Ovary (tissue), 9 donors: ENCODE results near the gene DESI2. TPM values are rescaled to one million over a fixed set of nuclear protein-coding genes. Genes with fewer than 3 reads are reported as not detected.

Experiments
- DNase-seq, 5 donors: peaks; one replicate each; pipeline ENCODE4 v3.0.0-alpha.2; 2019 to 2020
- H3K27ac ChIP-seq, 2 donors: fragments of 200-600 bp; one replicate each; pipeline versions ENCODE4 v1.5.1 to v1.8.0; 2019 to 2022
- H3K27me3 ChIP-seq: fragments of 200-600 bp; one replicate; pipeline ENCODE4 v1.8.0; 2022
- H3K36me3 ChIP-seq: fragments of 200-600 bp; sonication (generic); one replicate; pipeline ENCODE4 v1.5.1; 2019
- H3K4me1 ChIP-seq: one replicate; pipeline ENCODE4 v1.8.1; 2013; ENCODE audit warnings: mild to moderate bottlenecking, moderate library complexity; ENCODE audit not compliant: insufficient read depth
- H3K4me3 ChIP-seq: fragments of 200-600 bp; sonication (generic); one replicate; pipeline ENCODE4 v1.5.1; 2017
- H3K9me3 ChIP-seq, 2 donors: fragments of 200-600 bp in 1 of 2; sonication (generic) in 1 of 2; one replicate each; pipeline versions ENCODE4 v1.5.1 to v1.8.1; 2013 to 2019; ENCODE audit warnings: mild to moderate bottlenecking in 1 of 2, moderate library complexity in 1 of 2
- EP300 ChIP-seq: sonication (generic); formaldehyde crosslinking; IDR thresholded peaks from one replicate; pipeline ENCODE4 v1.6.1; 2017; ENCODE audit warnings: antibody characterized with exemption
- POLR2A ChIP-seq: fragments of 450-650 bp; IDR thresholded peaks from one replicate; pipeline ENCODE4 v1.6.1; 2017; ENCODE audit warnings: antibody characterized with exemption, mild to moderate bottlenecking, moderate library complexity
- WGBS, 3 donors: extraction: QIAGEN DNeasy Blood & Tissue Kit in 1 of 3; methylation state at CpG; one replicate each; pipeline versions ENCODE4 v1.1.5 to v1.1.7; 2013 to 2017; 5-methylcytosine and 5-hydroxymethylcytosine counted together
- intact Hi-C, 4 donors: fragments of 100-400 bp; cut with DNase I; formaldehyde crosslinking; loops; one replicate each; pipeline versions ENCODE4 v1.11.0 to v1.15.1; 2022 to 2023
- polyA plus RNA-seq, 2 donors: library from polyadenylated mRNA; stranded (reverse); fragments of 200-250 nt in 1 of 2; fragments of 350-450 nt in 1 of 2; fragmentation: Illumina TruSeq in 1 of 2; extraction: RNeasy Lipid Tissue Mini Kit (QIAGEN cat#74804) in 1 of 2; gene quantifications; one replicate each; pipeline ENCODE4 v1.2.3, GENCODE V29; 2013 to 2014
- total RNA-seq, 7 donors: library from RNA; depleted of rRNA in 2 of 7; stranded (reverse); fragments of >200 nt in 2 of 7; fragmentation: NEBNext Ultra II Directional in 3 of 7; extraction: Animal tissue kit (Norgen Biotek cat#: 25700) in 3 of 7; gene quantifications; one replicate each; pipeline versions ENCODE4 v1.1.0 to v1.2.4, GENCODE V29; 2016 to 2023
- TF ChIP-seq, protein P1 (sequence below), 3 donors: fragments of 450-650 bp in 2 of 3; fragments of 200-600 bp in 1 of 3; IDR thresholded peaks; one replicate each; pipeline versions ENCODE4 v1.5.1 to v1.8.0; 2016 to 2022; ENCODE audit warnings: antibody characterized with exemption in 3 of 3, mild to moderate bottlenecking in 1 of 3
- donor health status: DM: no; HTN: no; CAD: no; lungs with moderate emphysema.
- donor health status: DM: no; HTN: no; CAD: no.
- donor health status: Bipolar disorder and iron deficiency.
- donor health status: DM: yes; HTN: yes; CAD: no.
- donor health status: DM: no; HTN: no; CAD: no.
- donor health status: DM: yes; HTN: yes; CAD: no.

The DESI2 gene
- total and polyA plus RNA-seq, 9 donors = 12.5 to 33.4 (median 23.4) TPM

- 2 to 6% (median 4%) methylated on average over 4 of the region's 4 CpGs for WGBS, 3 donors
- H3K4me1 ChIP-seq = peaks cover 5% of the 10 kb centered on the region
- H3K9me3 ChIP-seq = no peaks in the 10 kb centered on the region
- no peaks in the 10 kb centered on the region for H3K27me3 ChIP-seq
- intact Hi-C loops = no loop called here
- peak; percentile 30 to 54 (median 44) for DNase-seq
- H3K36me3 ChIP-seq = no peaks in the 10 kb centered on the region
- H3K27ac ChIP-seq = peak overlapping the region in 1 of 2 donors; percentile 26
- TF ChIP-seq EP300 = no peak
- no peak for TF ChIP-seq POLR2A
- TF ChIP-seq, protein P1, sequence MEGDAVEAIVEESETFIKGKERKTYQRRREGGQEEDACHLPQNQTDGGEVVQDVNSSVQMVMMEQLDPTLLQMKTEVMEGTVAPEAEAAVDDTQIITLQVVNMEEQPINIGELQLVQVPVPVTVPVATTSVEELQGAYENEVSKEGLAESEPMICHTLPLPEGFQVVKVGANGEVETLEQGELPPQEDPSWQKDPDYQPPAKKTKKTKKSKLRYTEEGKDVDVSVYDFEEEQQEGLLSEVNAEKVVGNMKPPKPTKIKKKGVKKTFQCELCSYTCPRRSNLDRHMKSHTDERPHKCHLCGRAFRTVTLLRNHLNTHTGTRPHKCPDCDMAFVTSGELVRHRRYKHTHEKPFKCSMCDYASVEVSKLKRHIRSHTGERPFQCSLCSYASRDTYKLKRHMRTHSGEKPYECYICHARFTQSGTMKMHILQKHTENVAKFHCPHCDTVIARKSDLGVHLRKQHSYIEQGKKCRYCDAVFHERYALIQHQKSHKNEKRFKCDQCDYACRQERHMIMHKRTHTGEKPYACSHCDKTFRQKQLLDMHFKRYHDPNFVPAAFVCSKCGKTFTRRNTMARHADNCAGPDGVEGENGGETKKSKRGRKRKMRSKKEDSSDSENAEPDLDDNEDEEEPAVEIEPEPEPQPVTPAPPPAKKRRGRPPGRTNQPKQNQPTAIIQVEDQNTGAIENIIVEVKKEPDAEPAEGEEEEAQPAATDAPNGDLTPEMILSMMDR (IDR thresholded peaks at IDR 0.05) = no peak
- no peak overlapping the region for H3K4me3 ChIP-seq
These were observed 20.2 kb downstream of the DESI2 start for GRCh38 chr1:244672946-244673682.

GRCh38 chr1:244674446-244674845 is 21.5 kb downstream of the DESI2 start:
- WGBS, 3 donors = 63 to 70% (median 68%) methylated on average over 4 of the region's 4 CpGs
- Histone ChIP-seq H3K9me3 (no peaks in the 10 kb centered on the region), H3K4me3 (no peak overlapping the region), H3K27ac (no peak overlapping the region), H3K27me3 (no peaks in the 10 kb centered on the region), H3K4me1 (peaks cover 5% of the 10 kb centered on the region), H3K36me3 (no peaks in the 10 kb centered on the region)
- TF ChIP-seq EP300 (no peak), POLR2A (no peak)
- TF ChIP-seq, protein P1 (IDR thresholded peaks at IDR 0.05) = no peak
- DNase-seq = no peak
- intact Hi-C loops = no loop called here

- intact Hi-C loops = no loop called here
- Histone ChIP-seq H3K27ac (no peak overlapping the region), H3K4me3 (no peak overlapping the region), H3K9me3 (no peaks in the 10 kb centered on the region), H3K4me1 (peaks cover 8% of the 10 kb centered on the region), H3K27me3 (no peaks in the 10 kb centered on the region), H3K36me3 (no peaks in the 10 kb centered on the region)
- 98 to 99% (median 98%) methylated on average over 2 of the region's 2 CpGs for WGBS, 3 donors
- TF ChIP-seq EP300 (no peak), POLR2A (no peak)
- TF ChIP-seq, protein P1 (IDR thresholded peaks at IDR 0.05) = no peak
- no peak for DNase-seq
These were observed 22.2 kb downstream of the DESI2 start for GRCh38 chr1:244675167-244675566.

- no peak for DNase-seq
- H3K4me3 ChIP-seq = no peak overlapping the region
- H3K27ac ChIP-seq = no peak overlapping the region
- H3K36me3 ChIP-seq = no peaks in the 10 kb centered on the region
- intact Hi-C loops = no loop called here
- H3K4me1 ChIP-seq = peaks cover 3% of the 10 kb centered on the region
- TF ChIP-seq EP300 (no peak), POLR2A (no peak)
- TF ChIP-seq, protein P1 (IDR thresholded peaks at IDR 0.05) = no peak
- no peaks in the 10 kb centered on the region for H3K9me3 ChIP-seq
- H3K27me3 ChIP-seq = no peaks in the 10 kb centered on the region
- WGBS, 3 donors = 67 to 69% (median 67%) methylated on average over 6 of the region's 6 CpGs
These were observed 25.8 kb downstream of the DESI2 start for GRCh38 chr1:244678697-244679096.
